ENCODE data around the gene PDZD2. TPM values are rescaled to one million over a fixed set of nuclear protein-coding genes. Genes with fewer than 3 reads are reported as not detected.
"Not testable (repeated sequence)": the region's sequence is repeated elsewhere in the genome, so short reads cannot be mapped to it uniquely, and the experiment has no call there.

Gene PDZD2
- total RNA-seq, 1 donor from 2014 or later, result 59.4 TPM

GRCh38 chr5:32055891-32056866 lies 417.2 kb downstream of the PDZD2 start:
- ATAC-seq (peak; percentile 55), DNase-seq (ENCODE audit: missing footprints) (no peak)
- intact Hi-C loops (cut with DNase I), result no loop called here

- ATAC-seq (no peak), DNase-seq (ENCODE audit: missing footprints) (no peak)
- intact Hi-C loops (cut with DNase I), result no loop called here
Observed at GRCh38 chr5:32057187-32058096, 418.5 kb downstream of the PDZD2 start.

- no peak for ATAC-seq
- intact Hi-C loops (cut with DNase I), result no loop called here
- no peak for DNase-seq (ENCODE audit: missing footprints)
Observed at GRCh38 chr5:32058101-32058500, 419.2 kb downstream of the PDZD2 start.

GRCh38 chr5:32058997-32059396 lies 420.1 kb downstream of the PDZD2 start:
- DNase-seq (ENCODE audit: missing footprints) (no peak), ATAC-seq (no peak)
- intact Hi-C loops (cut with DNase I), result no loop called here

GRCh38 chr5:32059761-32060530 lies 421.0 kb downstream of the PDZD2 start:
- ATAC-seq (no peak), DNase-seq (ENCODE audit: missing footprints) (no peak)
- intact Hi-C loops (cut with DNase I), result no loop called here

GRCh38 chr5:32061236-32061635 lies 422.3 kb downstream of the PDZD2 start:
- intact Hi-C loops (cut with DNase I), result no loop called here
- DNase-seq (ENCODE audit: missing footprints) (no peak), ATAC-seq (no peak)

GRCh38 chr5:32066448-32066847 lies 427.5 kb downstream of the PDZD2 start:
- ATAC-seq (no peak), DNase-seq (ENCODE audit: missing footprints) (no peak)
- intact Hi-C loops (cut with DNase I), result no loop called here

GRCh38 chr5:32067774-32068470 lies 429.0 kb downstream of the PDZD2 start:
- no peak for ATAC-seq
- intact Hi-C loops (cut with DNase I), result no loop called here
- no peak for DNase-seq (ENCODE audit: missing footprints)

GRCh38 chr5:32068561-32068960 lies 429.6 kb downstream of the PDZD2 start:
- intact Hi-C loops (cut with DNase I), result no loop called here
- no peak for ATAC-seq

GRCh38 chr5:32069396-32069795 lies 430.5 kb downstream of the PDZD2 start:
- DNase-seq (ENCODE audit: missing footprints) (no peak), ATAC-seq (no peak)
- intact Hi-C loops (cut with DNase I), result no loop called here

More at GRCh38 chr5:32068561-32068960, 429.6 kb downstream of the PDZD2 start:
- DNase-seq (ENCODE audit: missing footprints), result no peak

- DNase-seq (ENCODE audit: missing footprints) (no peak), ATAC-seq (no peak)
- intact Hi-C loops (cut with DNase I), result no loop called here
Observed at GRCh38 chr5:32071351-32071944, 432.5 kb downstream of the PDZD2 start.

GRCh38 chr5:32072054-32072453 lies 433.1 kb downstream of the PDZD2 start:
- intact Hi-C loops (cut with DNase I), result no loop called here
- no peak for ATAC-seq
- no peak for DNase-seq (ENCODE audit: missing footprints)

GRCh38 chr5:32074401-32074800 lies 435.5 kb downstream of the PDZD2 start:
- ATAC-seq (peak; percentile 10), DNase-seq (ENCODE audit: missing footprints) (no peak)
- intact Hi-C loops (cut with DNase I), result no loop called here

- ATAC-seq (peak; percentile 76), DNase-seq (ENCODE audit: missing footprints) (no peak)
- intact Hi-C loops (cut with DNase I), result loop anchor here (1.0 to 5.0 kb wide), 4 partner anchors 49 to 495 kb away; no protein-coding TSS in a partner anchor
Observed at GRCh38 chr5:32076699-32077695, 438.1 kb downstream of the PDZD2 start.

GRCh38 chr5:32078855-32079254 lies 439.9 kb downstream of the PDZD2 start:
- ATAC-seq; DNase-seq (ENCODE audit: missing footprints): not testable (repeated sequence)
- intact Hi-C loops (cut with DNase I), result loop anchor here (5.0 kb wide), 2 partner anchors 152 to 497 kb away; no protein-coding TSS in a partner anchor

- ATAC-seq; intact Hi-C loops (cut with DNase I); DNase-seq (ENCODE audit: missing footprints): not testable (repeated sequence)
Observed at GRCh38 chr5:32080565-32080964, 441.6 kb downstream of the PDZD2 start.
